HEK293 (cell line): Measurements from ENCODE around the gene LRRC57.

Source experiments
- CTCF ChIP-seq: fragments of 450-650 bp; formaldehyde crosslinking; IDR thresholded peaks from 2 replicates; pipeline ENCODE4 v1.5.1; 2016; ENCODE audit warnings: missing biosample characterization, missing genetic modification characterization
- TSHZ1 ChIP-seq: fragments of 450-650 bp; formaldehyde crosslinking; IDR thresholded peaks from 2 replicates; pipeline ENCODE4 v1.5.1; 2016; ENCODE audit warnings: missing biosample characterization, missing genetic modification characterization, borderline replicate concordance
- ZNF302 ChIP-seq: fragments of 450-650 bp; formaldehyde crosslinking; IDR thresholded peaks from 2 replicates; pipeline ENCODE4 v1.5.1; 2016; ENCODE audit warnings: missing biosample characterization, missing genetic modification characterization, low read depth
- ZNF350 ChIP-seq: fragments of 450-650 bp; formaldehyde crosslinking; IDR thresholded peaks from 2 replicates; pipeline ENCODE4 v1.5.0; 2017; ENCODE audit warnings: missing biosample characterization, mild to moderate bottlenecking, missing genetic modification characterization
- ZNF596 ChIP-seq: fragments of 450-650 bp; IDR thresholded peaks from 2 replicates; pipeline ENCODE4 v1.5.0; 2018; ENCODE audit warnings: missing biosample characterization, mild to moderate bottlenecking, missing genetic modification characterization, moderate library complexity
- ZNF785 ChIP-seq: fragments of 450-650 bp; formaldehyde crosslinking; IDR thresholded peaks from 2 replicates; pipeline ENCODE4 v1.5.1; 2016; ENCODE audit warnings: missing biosample characterization, missing genetic modification characterization

GRCh38 chr15:42576776-42577175 lies 28.2 kb upstream of the LRRC57 start:
- TF ChIP-seq CTCF (tag by site-specific recombination) (no peak), ZNF302 (tag by site-specific recombination) (no peak), ZNF785 (tag by site-specific recombination) (no peak), ZNF350 (tag by site-specific recombination) (no peak), TSHZ1 (no peak), ZNF596 (tag by site-specific recombination) (no peak)
